Measurements from ENCODE around the gene MGAT2.

The MGAT2 gene

DNA sequence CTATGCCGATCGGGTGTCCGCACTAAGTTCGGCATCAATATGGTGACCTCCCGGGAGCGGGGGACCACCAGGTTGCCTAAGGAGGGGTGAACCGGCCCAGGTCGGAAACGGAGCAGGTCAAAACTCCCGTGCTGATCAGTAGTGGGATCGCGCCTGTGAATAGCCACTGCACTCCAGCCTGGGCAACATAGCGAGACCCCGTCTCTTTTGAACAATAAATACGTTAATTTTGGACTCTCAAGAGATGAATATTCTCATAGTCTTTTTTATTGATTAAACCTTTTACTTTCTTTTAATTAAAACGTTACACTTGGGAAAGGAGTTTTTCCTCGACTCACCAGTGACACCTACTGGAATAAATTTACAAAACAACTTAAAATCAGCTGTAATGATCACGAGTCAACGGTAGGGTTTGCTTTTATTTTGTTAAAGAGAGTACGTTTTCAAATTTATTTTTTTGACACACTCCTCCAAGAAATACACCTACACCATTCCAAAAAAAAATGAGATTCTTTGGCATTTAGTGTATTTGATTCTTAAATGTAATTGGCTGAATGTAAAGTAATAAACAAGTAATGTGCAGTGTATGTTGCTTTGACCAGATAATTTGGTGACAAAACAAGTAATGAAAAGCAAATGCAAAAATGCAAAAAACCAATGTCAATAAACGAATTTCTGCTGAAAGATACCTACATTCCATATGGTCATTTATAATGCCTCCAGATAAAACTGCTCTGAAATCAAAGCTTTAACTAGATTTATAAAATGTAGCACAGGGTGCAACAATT is 33.7 kb upstream of the MGAT2 start:
- TF ChIP-seq BACH2 (CRISPR knock-in tag; IDR thresholded peaks at IDR 0.05; ENCODE audit: borderline replicate concordance) (no peak), TOX (CRISPR knock-in tag; IDR thresholded peaks at IDR 0.05; ENCODE audit: borderline replicate concordance) (no peak), ZNF565 (CRISPR knock-in tag; conservative IDR thresholded peaks at IDR 0.05; ENCODE audit: low read depth) (no peak), CSDC2 (CRISPR knock-in tag; IDR thresholded peaks at IDR 0.05) (peak; percentile 78; the same call in 1 of the 2 replicates), OSR1 (CRISPR knock-in tag; IDR thresholded peaks at IDR 0.05) (no peak), ZNF70 (CRISPR knock-in tag; IDR thresholded peaks at IDR 0.05) (no peak), ESRRG (CRISPR knock-in tag; IDR thresholded peaks at IDR 0.05) (no peak), TCF4 (CRISPR knock-in tag; IDR thresholded peaks at IDR 0.05; ENCODE audit: borderline replicate concordance) (peak; percentile 32; the same call in 1 of the 2 replicates), TSHZ2 (CRISPR knock-in tag; IDR thresholded peaks at IDR 0.05) (peak; percentile 86), ZFP3 (CRISPR knock-in tag; IDR thresholded peaks at IDR 0.05) (peak; percentile 82), CREB5 (CRISPR knock-in tag; IDR thresholded peaks at IDR 0.05; ENCODE audit: low read depth) (0 out of 2 replicates have a peak, but pooled peaks have one; percentile 3), ZNF8 (CRISPR knock-in tag; IDR thresholded peaks at IDR 0.05) (no peak; the same call in 1 of the 2 replicates), ISL1 (CRISPR knock-in tag; IDR thresholded peaks at IDR 0.05) (0 out of 2 replicates have a peak, but pooled peaks have one; percentile 8), GLIS3 (CRISPR knock-in tag; IDR thresholded peaks at IDR 0.05) (0 out of 2 replicates have a peak, but pooled peaks have one; percentile 60), RARB (CRISPR knock-in tag; IDR thresholded peaks at IDR 0.05) (no peak), ZC3H10 (CRISPR knock-in tag; IDR thresholded peaks at IDR 0.05) (no peak), SNAI2 (CRISPR knock-in tag; IDR thresholded peaks at IDR 0.05) (no peak), ARNTL (CRISPR knock-in tag; IDR thresholded peaks at IDR 0.05; ENCODE audit: borderline replicate concordance, low read depth) (no peak)
- TF ChIP-seq, protein P1, sequence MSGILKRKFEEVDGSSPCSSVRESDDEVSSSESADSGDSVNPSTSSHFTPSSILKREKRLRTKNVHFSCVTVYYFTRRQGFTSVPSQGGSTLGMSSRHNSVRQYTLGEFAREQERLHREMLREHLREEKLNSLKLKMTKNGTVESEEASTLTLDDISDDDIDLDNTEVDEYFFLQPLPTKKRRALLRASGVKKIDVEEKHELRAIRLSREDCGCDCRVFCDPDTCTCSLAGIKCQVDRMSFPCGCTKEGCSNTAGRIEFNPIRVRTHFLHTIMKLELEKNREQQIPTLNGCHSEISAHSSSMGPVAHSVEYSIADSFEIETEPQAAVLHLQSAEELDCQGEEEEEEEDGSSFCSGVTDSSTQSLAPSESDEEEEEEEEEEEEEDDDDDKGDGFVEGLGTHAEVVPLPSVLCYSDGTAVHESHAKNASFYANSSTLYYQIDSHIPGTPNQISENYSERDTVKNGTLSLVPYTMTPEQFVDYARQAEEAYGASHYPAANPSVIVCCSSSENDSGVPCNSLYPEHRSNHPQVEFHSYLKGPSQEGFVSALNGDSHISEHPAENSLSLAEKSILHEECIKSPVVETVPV (CRISPR knock-in tag; IDR thresholded peaks at IDR 0.05) = peak; percentile 28; the same call in 1 of the 2 replicates
- TF ChIP-seq, protein P2, sequence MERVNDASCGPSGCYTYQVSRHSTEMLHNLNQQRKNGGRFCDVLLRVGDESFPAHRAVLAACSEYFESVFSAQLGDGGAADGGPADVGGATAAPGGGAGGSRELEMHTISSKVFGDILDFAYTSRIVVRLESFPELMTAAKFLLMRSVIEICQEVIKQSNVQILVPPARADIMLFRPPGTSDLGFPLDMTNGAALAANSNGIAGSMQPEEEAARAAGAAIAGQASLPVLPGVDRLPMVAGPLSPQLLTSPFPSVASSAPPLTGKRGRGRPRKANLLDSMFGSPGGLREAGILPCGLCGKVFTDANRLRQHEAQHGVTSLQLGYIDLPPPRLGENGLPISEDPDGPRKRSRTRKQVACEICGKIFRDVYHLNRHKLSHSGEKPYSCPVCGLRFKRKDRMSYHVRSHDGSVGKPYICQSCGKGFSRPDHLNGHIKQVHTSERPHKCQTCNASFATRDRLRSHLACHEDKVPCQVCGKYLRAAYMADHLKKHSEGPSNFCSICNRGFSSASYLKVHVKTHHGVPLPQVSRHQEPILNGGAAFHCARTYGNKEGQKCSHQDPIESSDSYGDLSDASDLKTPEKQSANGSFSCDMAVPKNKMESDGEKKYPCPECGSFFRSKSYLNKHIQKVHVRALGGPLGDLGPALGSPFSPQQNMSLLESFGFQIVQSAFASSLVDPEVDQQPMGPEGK (CRISPR knock-in tag; IDR thresholded peaks at IDR 0.05; ENCODE audit: borderline replicate concordance) = peak; percentile 46; the same call in 1 of the 2 replicates
- peak; percentile 37 for ATAC-seq

- no peak for ATAC-seq
- no peak for TF ChIP-seq ZNF70 (CRISPR knock-in tag; IDR thresholded peaks at IDR 0.05)
- TF ChIP-seq TCF4 (CRISPR knock-in tag; IDR thresholded peaks at IDR 0.05; ENCODE audit: borderline replicate concordance) = no peak
- TF ChIP-seq CREB5 (CRISPR knock-in tag; IDR thresholded peaks at IDR 0.05; ENCODE audit: low read depth) = no peak
- no peak for TF ChIP-seq ESRRG (CRISPR knock-in tag; IDR thresholded peaks at IDR 0.05)
- no peak for TF ChIP-seq ZFP3 (CRISPR knock-in tag; IDR thresholded peaks at IDR 0.05)
- TF ChIP-seq, protein P1 (CRISPR knock-in tag; IDR thresholded peaks at IDR 0.05) = no peak
Measured at GRCh38 chr14:49589387-49589786, 31.2 kb upstream of the MGAT2 start.
